Measurements from ENCODE around the gene NANOS3. TPM values are rescaled to one million over a fixed set of nuclear protein-coding genes. Genes with fewer than 3 reads are reported as not detected.

The NANOS3 gene
- total RNA-seq, 2 donors from 2014 or later: 0.64 TPM; not detected in 1

GRCh38 chr19:13894552-13894951, 17.6 kb downstream of the NANOS3 start:
- Histone ChIP-seq H3K9me3 (ENCODE audit: control insufficient read depth, low read length) (no peaks in the 10 kb centered on the region), H3K36me3 (ENCODE audit: control insufficient read depth, insufficient read depth, low read length) (no peaks in the 10 kb centered on the region), H3K27ac (ENCODE audit: low read depth, low read length) (no peak overlapping the region), H3K9ac (ENCODE audit: extremely low read depth, low read length, poor library complexity, severe bottlenecking) (no peak overlapping the region), H3K4me1 (ENCODE audit: control insufficient read depth, insufficient read depth, low read length) (no peaks in the 10 kb centered on the region), H3K4me3 (ENCODE audit: low read length) (no peak overlapping the region), H3K27me3 (ENCODE audit: control insufficient read depth, insufficient read depth, low read length, poor library complexity, severe bottlenecking) (no peaks in the 10 kb centered on the region)
- no peak for TF ChIP-seq CTCF (conservative IDR thresholded peaks at IDR 0.05)
- no peak for DNase-seq
- H3K4me1 Mint-ChIP-seq: no peaks in the 10 kb centered on the region
- WGBS, 2 experiments (ENCODE audit: insufficient coverage in 1 of 2, insufficient read length in 1 of 2): 87 to 96% methylated on average over 4 of the region's 5 CpGs
- H3K9me3 Mint-ChIP-seq: no peaks in the 10 kb centered on the region
- H3K27me3 Mint-ChIP-seq (ENCODE audit: insufficient read depth): no peaks in the 10 kb centered on the region
- H3K36me3 Mint-ChIP-seq (ENCODE audit: low read depth): peaks cover 2% of the 10 kb centered on the region
- H3K27ac Mint-ChIP-seq: no peak overlapping the region
- H3K4me3 Mint-ChIP-seq: no peak overlapping the region

- no peaks in the 10 kb centered on the region for H3K36me3 ChIP-seq (ENCODE audit: control insufficient read depth, insufficient read depth, low read length)
- Mint-ChIP-seq H3K27me3 (ENCODE audit: insufficient read depth) (no peaks in the 10 kb centered on the region), H3K27ac (no peak overlapping the region), H3K4me1 (no peaks in the 10 kb centered on the region), H3K36me3 (ENCODE audit: low read depth) (no peaks in the 10 kb centered on the region), H3K9me3 (no peaks in the 10 kb centered on the region), H3K4me3 (no peak overlapping the region)
- H3K27me3 ChIP-seq (ENCODE audit: control insufficient read depth, insufficient read depth, low read length, poor library complexity, severe bottlenecking): no peaks in the 10 kb centered on the region
- no peaks in the 10 kb centered on the region for H3K4me1 ChIP-seq (ENCODE audit: control insufficient read depth, insufficient read depth, low read length)
- no peak for DNase-seq
- no peaks in the 10 kb centered on the region for H3K9me3 ChIP-seq (ENCODE audit: control insufficient read depth, low read length)
- no peak overlapping the region for H3K27ac ChIP-seq (ENCODE audit: low read depth, low read length)
- TF ChIP-seq CTCF (conservative IDR thresholded peaks at IDR 0.05): no peak
- no peak overlapping the region for H3K4me3 ChIP-seq (ENCODE audit: low read length)
- no peak overlapping the region for H3K9ac ChIP-seq (ENCODE audit: extremely low read depth, low read length, poor library complexity, severe bottlenecking)
- no CpG with 5 or more reads among the region's 2 CpGs for WGBS, 2 experiments (ENCODE audit: insufficient coverage in 1 of 2, insufficient read length in 1 of 2)
Observed at GRCh38 chr19:13896227-13896626, 19.3 kb downstream of the NANOS3 start.

DNA sequence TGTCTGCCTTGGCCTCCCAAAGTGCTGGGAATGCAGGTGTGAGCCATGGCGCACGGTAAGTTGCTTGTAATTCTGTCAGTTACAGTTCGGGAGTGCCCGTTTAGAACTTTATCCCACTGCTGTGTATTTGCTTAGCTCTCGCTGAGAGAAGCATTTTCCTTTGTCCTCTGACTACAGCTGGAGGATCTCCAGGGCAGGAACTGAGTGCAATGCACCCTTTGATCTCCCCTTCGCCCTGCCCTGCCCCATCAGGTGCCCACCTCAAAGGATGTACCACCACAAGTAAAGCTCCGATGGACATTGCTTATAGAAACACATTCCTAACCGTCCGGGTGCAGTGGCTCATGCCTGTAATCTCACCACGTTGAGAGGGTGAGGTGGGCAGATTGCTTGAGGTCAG, 22.5 kb downstream of the NANOS3 start:
- H3K4me1 ChIP-seq (ENCODE audit: control insufficient read depth, insufficient read depth, low read length): no peaks in the 10 kb centered on the region
- Mint-ChIP-seq H3K4me3 (no peak overlapping the region), H3K36me3 (ENCODE audit: low read depth) (no peaks in the 10 kb centered on the region), H3K27me3 (ENCODE audit: insufficient read depth) (peaks cover 2% of the 10 kb centered on the region), H3K27ac (no peak overlapping the region), H3K9me3 (no peaks in the 10 kb centered on the region), H3K4me1 (no peaks in the 10 kb centered on the region)
- no peaks in the 10 kb centered on the region for H3K27me3 ChIP-seq (ENCODE audit: control insufficient read depth, insufficient read depth, low read length, poor library complexity, severe bottlenecking)
- WGBS, 2 experiments (ENCODE audit: insufficient coverage in 1 of 2, insufficient read length in 1 of 2): 87% methylated on average over 9 to 10 of the region's 10 CpGs
- no peaks in the 10 kb centered on the region for H3K9me3 ChIP-seq (ENCODE audit: control insufficient read depth, low read length)
- no peak overlapping the region for H3K9ac ChIP-seq (ENCODE audit: extremely low read depth, low read length, poor library complexity, severe bottlenecking)
- DNase-seq: no peak
- TF ChIP-seq CTCF (conservative IDR thresholded peaks at IDR 0.05): no peak
- H3K27ac ChIP-seq (ENCODE audit: low read depth, low read length): no peak overlapping the region
- H3K4me3 ChIP-seq (ENCODE audit: low read length): no peak overlapping the region
- H3K36me3 ChIP-seq (ENCODE audit: control insufficient read depth, insufficient read depth, low read length): no peaks in the 10 kb centered on the region

All from endodermal cell (in vitro differentiated cells).